Uterus (tissue), 4 donors: ENCODE results near the gene ERCC6L2. TPM values are rescaled to one million over a fixed set of nuclear protein-coding genes. Genes with fewer than 3 reads are reported as not detected.

Experiments used
- DNase-seq, 2 donors: peaks; one replicate each; pipeline ENCODE4 v3.0.0-alpha.2; 2019 to 2020
- H3K27ac ChIP-seq, 2 donors: fragments of 200-600 bp; sonication (generic); 1 replicate in 1 of 2; 2 replicates in 1 of 2; pipeline ENCODE4 v1.5.1; 2016 to 2018
- H3K27me3 ChIP-seq, 2 donors: fragments of 200-600 bp; sonication (generic); one replicate each; pipeline ENCODE4 v1.5.1; 2018 to 2019; ENCODE audit warnings: control low read depth in 1 of 2
- H3K36me3 ChIP-seq, 2 donors: fragments of 200-600 bp; sonication (generic); one replicate each; pipeline ENCODE4 v1.5.1; 2019; ENCODE audit warnings: control low read depth in 1 of 2
- H3K4me1 ChIP-seq, 2 donors: fragments of 200-600 bp; sonication (generic); one replicate each; pipeline ENCODE4 v1.5.1; 2018 to 2019; ENCODE audit warnings: control low read depth in 1 of 2
- H3K4me3 ChIP-seq, 2 donors: fragments of 200-600 bp; sonication (generic); 1 replicate in 1 of 2; 2 replicates in 1 of 2; pipeline ENCODE4 v1.5.1; 2018 to 2019; ENCODE audit warnings: mild to moderate bottlenecking in 1 of 2
- H3K9me3 ChIP-seq, 2 donors: fragments of 200-600 bp; sonication (generic); one replicate each; pipeline ENCODE4 v1.5.1; 2019; ENCODE audit warnings: control low read depth in 1 of 2
- CTCF ChIP-seq, 4 experiments: fragments of 200-600 bp in 2 of 4; fragments of 450-650 bp in 2 of 4; sonication (generic) in 2 of 4; IDR thresholded peaks; one replicate each; pipeline ENCODE4 v1.5.1; 2016 to 2019; ENCODE audit warnings: antibody characterized with exemption in 4 of 4, mild to moderate bottlenecking in 2 of 4, moderate library complexity in 1 of 4
- POLR2A ChIP-seq, 2 donors: fragments of 450-650 bp; IDR thresholded peaks; one replicate each; pipeline ENCODE4 v1.6.1; 2016; ENCODE audit warnings: antibody characterized with exemption in 2 of 2, mild to moderate bottlenecking in 1 of 2, moderate library complexity in 1 of 2
- intact Hi-C: fragments of 100-400 bp; cut with DNase I; formaldehyde crosslinking; loops from one replicate; pipeline ENCODE4 v1.15.1; 2023; ENCODE audit warnings: low total_unique reads
- small RNA-seq: library from RNA; depleted of rRNA; stranded (forward); fragments of <200 nt; gene quantifications from one replicate; pipeline ENCODE3, GENCODE V24; 2016
- total RNA-seq, 4 donors: library from RNA; depleted of rRNA in 3 of 4; stranded (reverse); fragments of >200 nt in 3 of 4; gene quantifications; one replicate each; pipeline versions ENCODE4 v1.1.0 to v1.2.4, GENCODE V29; 2014 to 2023
- donor health status: DM: yes; HTN: yes; CAD: no.

The ERCC6L2 gene
- total RNA-seq, 4 donors from 2014 or later, result 28.8 to 176 (median 60.4) TPM

DNA sequence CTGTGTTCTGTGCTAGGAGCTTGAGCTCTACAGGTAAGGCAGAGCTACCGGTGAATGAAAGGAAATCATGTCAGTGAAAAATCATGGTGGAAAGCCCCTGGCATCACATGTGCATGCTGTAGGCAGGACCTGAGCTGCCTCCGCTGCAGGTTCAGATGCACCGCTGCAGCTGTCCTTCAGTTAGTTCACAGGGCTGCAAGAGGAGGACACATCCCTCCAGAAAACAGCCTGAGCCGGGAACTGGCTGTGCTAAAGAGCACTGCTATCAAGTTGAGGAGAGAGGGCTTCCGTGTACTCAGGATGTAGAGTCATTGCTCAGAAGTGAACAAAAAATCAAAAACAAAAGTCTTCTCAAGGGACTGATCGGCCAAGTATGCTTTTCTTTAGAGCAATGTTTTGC lies 138.6 kb downstream of the ERCC6L2 start:
- TF ChIP-seq POLR2A (IDR thresholded peaks at IDR 0.05) (no peak), CTCF (IDR thresholded peaks at IDR 0.05) (no peak)
- Histone ChIP-seq H3K4me1 (no peaks in the 10 kb centered on the region), H3K4me3 (no peak overlapping the region), H3K9me3 (no peaks in the 10 kb centered on the region), H3K27me3 (no peaks in the 10 kb centered on the region), H3K27ac (no peak overlapping the region), H3K36me3 (peaks cover 0 to 3% of the 10 kb centered on the region in 2 donors)
- no peak for DNase-seq
- intact Hi-C loops, result no loop called here

DNA sequence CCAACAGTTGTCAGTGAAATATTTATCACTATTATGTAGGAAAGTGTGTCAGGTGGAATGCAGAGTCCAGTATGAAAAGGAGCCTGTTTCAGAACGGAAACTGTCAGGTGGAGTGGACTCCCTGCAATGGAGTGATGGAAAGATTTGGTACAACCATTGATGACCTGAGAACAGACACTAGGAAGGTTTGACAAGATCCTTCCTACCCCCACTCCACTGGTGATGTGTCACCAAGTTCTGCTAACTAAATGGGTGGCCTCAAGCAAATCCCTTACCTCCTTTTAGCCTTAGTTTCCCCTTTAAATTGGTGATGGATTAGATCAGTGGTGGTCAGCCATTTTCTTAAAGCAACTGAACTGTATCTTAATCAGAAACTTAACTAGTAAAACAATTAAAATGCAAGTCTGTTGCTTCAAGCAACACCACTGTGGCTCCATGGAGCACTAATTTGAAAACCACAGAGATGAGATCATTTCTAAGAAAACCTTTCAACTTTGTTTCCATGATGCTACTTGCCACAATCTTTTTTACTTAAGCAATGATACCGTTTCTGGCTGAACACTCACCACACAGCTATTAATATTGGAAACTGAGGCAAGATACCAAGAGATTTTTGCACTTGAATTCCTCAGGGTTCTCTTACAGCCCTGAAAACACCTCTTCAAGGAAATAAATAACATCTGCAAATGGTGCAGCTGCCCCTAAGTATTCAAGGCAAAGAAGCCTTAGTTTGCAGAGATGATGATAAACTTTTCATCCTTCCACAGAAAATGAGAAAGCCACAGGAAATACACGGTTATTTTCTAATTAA lies 140.6 kb downstream of the ERCC6L2 start:
- Histone ChIP-seq H3K4me3 (no peak overlapping the region), H3K36me3 (peaks cover 0 to 3% of the 10 kb centered on the region in 2 donors), H3K27me3 (no peaks in the 10 kb centered on the region), H3K9me3 (no peaks in the 10 kb centered on the region), H3K27ac (no peak overlapping the region), H3K4me1 (no peaks in the 10 kb centered on the region)
- intact Hi-C loops, result no loop called here
- DNase-seq, result no peak
- no peak for TF ChIP-seq CTCF (IDR thresholded peaks at IDR 0.05)
- no peak for TF ChIP-seq POLR2A (IDR thresholded peaks at IDR 0.05)

Small RNA genes lying within 50 kb of the gene (small RNA-seq; reads per million reads assigned to genes)
- not detected for gene RNA5SP289
- not detected for gene RNU2-46P
